GM19397 (cell line): ENCODE data around the gene CORIN.
"Not testable (repeated sequence)": the region's sequence is repeated elsewhere in the genome, so short reads cannot be mapped to it uniquely, and the experiment has no call there.

Experiments used
- ATAC-seq: cut with Tn5 transposase; IDR thresholded peaks from one replicate; pipeline ENCODE4 v1.9.1; 2021; ENCODE audit warnings: mild to moderate bottlenecking, moderate library complexity; ENCODE audit not compliant: unreplicated experiment

The CORIN gene

GRCh38 chr4:47572981-47573380 is 264.9 kb downstream of the CORIN start:
- ATAC-seq = no peak

GRCh38 chr4:47570816-47571215 is 267.1 kb downstream of the CORIN start:
- no peak for ATAC-seq

- no peak for ATAC-seq
Measured at GRCh38 chr4:47567511-47567910, 270.4 kb downstream of the CORIN start.

GRCh38 chr4:47566969-47567368 is 270.9 kb downstream of the CORIN start:
- no peak for ATAC-seq

GRCh38 chr4:47566566-47566965 is 271.3 kb downstream of the CORIN start:
- ATAC-seq = no peak

DNA sequence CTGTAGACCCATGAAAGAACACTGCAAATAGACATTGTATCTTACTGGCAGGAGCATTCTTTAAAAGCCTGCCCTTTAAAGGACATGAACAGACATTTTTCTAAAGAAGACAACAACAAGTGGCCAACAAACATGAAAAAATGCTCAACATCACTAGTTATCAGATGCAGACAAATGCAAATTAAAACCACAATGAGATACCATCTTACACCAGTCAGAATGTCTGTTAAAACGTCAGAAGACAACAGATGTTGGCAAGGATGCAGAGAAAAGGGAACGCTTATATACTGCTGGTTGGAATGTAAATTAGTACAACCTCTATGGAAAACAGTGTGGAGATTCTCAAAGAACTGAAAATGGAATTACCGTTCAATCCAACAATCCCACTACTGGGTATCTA is 275.6 kb downstream of the CORIN start:
- no peak for ATAC-seq

GRCh38 chr4:47561331-47561730 is 276.5 kb downstream of the CORIN start:
- no peak for ATAC-seq

DNA sequence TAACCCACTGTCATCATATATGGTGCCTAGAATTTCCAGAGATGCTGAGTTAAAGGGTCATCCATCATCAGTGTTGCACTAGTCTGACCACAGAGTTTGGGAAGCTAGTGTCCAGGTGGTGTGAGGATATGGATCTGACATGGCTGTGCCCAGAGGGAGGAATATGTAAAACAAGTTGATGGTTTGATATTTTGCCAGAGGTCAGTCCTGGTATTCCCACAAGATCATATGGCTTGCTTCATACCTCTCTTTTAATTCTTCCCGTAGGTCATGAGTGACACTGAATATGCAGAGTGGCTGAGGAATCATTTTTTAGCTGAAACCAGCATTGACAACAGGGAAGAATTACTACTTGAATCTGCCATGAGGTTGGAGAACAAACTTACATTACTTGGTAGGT is 277.2 kb downstream of the CORIN start:
- no peak for ATAC-seq

DNA sequence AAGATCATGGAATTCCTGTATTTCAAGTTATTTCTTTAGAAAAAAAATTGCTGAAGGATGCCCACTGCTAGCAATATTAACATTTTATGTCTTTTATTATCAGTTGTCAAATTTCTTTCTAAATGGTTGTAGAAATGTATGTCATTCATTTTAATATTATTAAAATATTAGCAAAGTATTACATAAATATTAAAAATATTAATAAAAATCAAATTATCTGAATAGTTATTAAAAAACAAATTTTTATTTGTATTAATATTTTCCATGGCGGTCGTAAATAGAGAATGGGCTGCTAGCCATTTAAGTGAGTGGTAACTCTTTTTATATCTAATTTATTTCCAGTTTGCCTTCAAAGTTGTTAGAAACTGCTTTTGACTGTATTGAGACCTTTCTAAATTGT is 280.6 kb downstream of the CORIN start:
- no peak for ATAC-seq

GRCh38 chr4:47555920-47556319 is 281.9 kb downstream of the CORIN start:
- not testable (repeated sequence) for ATAC-seq

- ATAC-seq = no peak
Measured at GRCh38 chr4:47553329-47554125, 284.3 kb downstream of the CORIN start.

- ATAC-seq = no peak
Measured at GRCh38 chr4:47551682-47552081, 286.2 kb downstream of the CORIN start.

- no peak for ATAC-seq
Measured at GRCh38 chr4:47550899-47551548, 286.8 kb downstream of the CORIN start.

DNA sequence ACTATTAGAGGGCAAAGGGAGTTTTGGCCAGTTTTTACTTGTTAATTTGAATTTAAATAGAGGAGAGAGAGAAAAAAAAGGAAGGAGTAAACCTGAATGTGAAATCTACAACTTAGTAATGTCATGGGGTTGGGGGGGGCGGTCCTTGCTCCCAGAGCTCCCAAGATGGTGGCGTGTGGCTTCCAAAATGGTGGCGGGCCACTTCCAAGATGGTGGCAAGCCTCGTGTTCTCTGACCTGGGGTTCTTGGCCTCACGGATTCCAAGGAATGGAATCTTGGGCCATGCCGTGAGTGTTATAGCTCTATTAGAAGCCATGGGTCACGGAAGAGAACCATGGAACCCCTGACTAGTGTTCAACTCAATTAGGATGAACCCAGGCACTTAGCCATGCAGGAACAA is 287.5 kb downstream of the CORIN start:
- ATAC-seq = not testable (repeated sequence)
